NT2/D1 (cell line): ENCODE data around the gene CXCL12.

Experiments used
- SUZ12 ChIP-seq: IDR thresholded peaks from 2 replicates; pipeline ENCODE4 v1.6.1; 2011; ENCODE audit not compliant: insufficient read length, insufficient read depth; ENCODE audit errors: extremely low read depth
- YY1 ChIP-seq: IDR thresholded peaks from 2 replicates; pipeline ENCODE4 v1.6.1; 2011; ENCODE audit not compliant: insufficient read length, insufficient read depth

DNA sequence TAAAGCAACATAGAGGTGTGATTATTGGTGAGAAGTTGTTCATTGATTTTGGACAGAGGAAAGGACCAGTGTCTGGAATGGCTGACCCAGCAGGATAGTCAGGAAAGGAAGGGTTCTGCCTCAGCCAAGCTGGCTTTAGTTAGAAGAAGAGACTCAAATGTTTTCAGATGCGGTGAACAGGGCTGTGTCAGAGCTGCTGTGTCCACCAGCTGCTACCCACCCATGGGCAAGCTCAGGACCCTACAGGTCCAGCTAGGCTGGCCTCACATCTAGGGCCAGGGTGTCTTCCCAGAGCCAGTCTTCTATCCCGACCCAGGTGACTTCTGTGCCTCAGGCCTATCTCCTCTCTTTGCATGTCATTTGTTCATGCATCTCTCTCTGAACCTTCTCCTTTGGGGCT is 37.3 kb upstream of the CXCL12 start:
- TF ChIP-seq SUZ12 (no peak), YY1 (no peak)
